OCI-LY3 (cell line): ENCODE results near the gene KCNJ8.

Source experiments
- EZH2phosphoT487 ChIP-seq: fragments of 200-600 bp; shearing (Covaris generic); IDR thresholded peaks from 2 replicates; pipeline ENCODE4 v1.6.1; 2018; ENCODE audit warnings: antibody characterized with exemption, mixed run types, low read depth
- TF ChIP-seq, protein P1 (sequence below): fragments of 200-600, 300-600 bp; sonication (generic); IDR thresholded peaks from 2 replicates; pipeline ENCODE4 v1.5.1; 2014; ENCODE audit warnings: antibody characterized with exemption, low read length, low read depth

DNA sequence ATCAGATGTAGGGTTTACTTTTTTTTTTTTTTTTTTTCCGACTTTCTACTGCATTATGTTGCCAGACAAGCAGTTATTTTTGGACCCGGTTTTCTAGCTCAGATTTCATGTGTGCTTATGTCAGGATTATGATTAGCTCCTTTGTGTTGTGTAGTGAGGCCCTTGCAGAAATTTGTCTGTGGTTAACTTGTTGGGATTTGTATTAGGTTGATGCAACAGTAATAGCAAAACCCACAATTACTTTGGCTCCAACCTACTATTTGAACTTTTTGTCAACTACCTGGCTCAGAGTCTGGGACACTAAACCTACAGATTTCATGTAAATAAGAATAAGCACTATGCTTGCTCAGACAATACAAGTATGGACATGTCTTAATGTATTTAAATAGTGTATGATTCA lies 44.1 kb upstream of the KCNJ8 start:
- TF ChIP-seq, protein P1, sequence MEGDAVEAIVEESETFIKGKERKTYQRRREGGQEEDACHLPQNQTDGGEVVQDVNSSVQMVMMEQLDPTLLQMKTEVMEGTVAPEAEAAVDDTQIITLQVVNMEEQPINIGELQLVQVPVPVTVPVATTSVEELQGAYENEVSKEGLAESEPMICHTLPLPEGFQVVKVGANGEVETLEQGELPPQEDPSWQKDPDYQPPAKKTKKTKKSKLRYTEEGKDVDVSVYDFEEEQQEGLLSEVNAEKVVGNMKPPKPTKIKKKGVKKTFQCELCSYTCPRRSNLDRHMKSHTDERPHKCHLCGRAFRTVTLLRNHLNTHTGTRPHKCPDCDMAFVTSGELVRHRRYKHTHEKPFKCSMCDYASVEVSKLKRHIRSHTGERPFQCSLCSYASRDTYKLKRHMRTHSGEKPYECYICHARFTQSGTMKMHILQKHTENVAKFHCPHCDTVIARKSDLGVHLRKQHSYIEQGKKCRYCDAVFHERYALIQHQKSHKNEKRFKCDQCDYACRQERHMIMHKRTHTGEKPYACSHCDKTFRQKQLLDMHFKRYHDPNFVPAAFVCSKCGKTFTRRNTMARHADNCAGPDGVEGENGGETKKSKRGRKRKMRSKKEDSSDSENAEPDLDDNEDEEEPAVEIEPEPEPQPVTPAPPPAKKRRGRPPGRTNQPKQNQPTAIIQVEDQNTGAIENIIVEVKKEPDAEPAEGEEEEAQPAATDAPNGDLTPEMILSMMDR, result no peak
- no peak for TF ChIP-seq EZH2phosphoT487
